Measurements from ENCODE around the gene ABHD17B. TPM values are rescaled to one million over a fixed set of nuclear protein-coding genes. Genes with fewer than 3 reads are reported as not detected.

ABHD17B gene
- total RNA-seq, 1 donor from 2014 or later = 26.4 TPM

DNA sequence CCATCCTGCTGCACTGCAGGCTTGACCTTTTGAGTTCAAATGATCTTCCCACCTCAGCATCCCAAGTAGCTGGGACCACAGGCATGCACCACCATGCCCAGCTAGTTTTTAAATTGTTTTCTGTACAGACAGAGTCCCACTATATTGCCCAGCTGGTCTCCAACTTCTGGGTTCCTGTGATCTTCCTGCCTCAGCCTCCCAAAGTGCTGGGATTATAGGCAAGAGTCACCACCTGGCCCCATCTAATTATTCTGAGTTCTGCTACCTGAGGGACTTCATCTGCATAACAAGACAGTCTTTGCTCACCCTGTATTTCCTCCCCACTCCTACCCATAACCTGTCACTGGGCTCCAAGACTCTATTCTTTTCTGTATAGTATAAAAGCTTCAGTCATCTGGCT lies 88.1 kb downstream of the ABHD17B start:
- no peak for DNase-seq (ENCODE audit: extremely low read depth, low read depth, low spot score)

DNA sequence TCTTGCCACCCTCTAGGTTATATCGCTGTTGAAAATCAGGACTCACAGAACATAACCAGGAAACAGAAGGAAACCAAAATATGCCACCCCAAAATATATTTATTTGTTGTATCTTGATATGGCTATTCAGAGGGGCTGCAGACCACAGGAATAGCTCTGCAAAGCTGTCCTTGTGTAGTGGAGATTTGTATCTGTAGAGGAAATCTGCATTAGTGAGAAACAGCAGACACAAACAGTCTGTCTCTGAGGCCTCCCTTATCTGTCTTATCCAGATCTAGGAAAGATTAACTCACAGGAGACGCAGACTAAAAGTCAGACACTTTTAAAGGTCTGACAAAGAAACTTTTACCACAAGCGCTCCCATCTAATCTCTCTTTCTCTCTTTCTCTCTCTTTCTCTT lies 88.5 kb downstream of the ABHD17B start:
- DNase-seq (ENCODE audit: extremely low read depth, low read depth, low spot score) = no peak

- DNase-seq (ENCODE audit: extremely low read depth, low read depth, low spot score) = no peak
These were observed 89.6 kb downstream of the ABHD17B start for GRCh38 chr9:71821405-71821804.

DNA sequence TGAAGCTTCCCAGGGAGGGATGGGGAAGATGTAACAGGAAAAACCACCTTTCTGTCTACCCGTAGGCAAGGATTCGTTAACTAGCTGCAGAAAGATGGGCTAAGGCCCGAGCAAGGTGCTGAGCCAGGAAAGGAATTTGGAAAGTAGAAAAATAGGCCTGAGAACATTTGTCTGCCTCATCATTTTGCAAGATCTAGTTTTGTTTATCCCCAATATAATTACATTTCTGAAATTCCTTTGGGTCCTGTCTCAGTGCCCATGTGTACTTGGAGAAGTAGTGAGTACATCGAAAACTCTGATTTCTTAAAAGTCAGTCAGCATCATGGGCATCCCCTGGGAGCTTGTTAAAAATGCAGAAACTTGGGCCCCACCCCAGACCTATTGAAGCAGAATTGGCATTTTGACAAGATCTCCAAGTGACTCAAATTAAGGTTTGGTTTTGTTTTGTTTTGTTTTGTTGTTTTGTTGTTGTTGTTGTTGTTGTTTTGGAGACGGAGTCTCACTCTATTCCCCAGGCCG lies 90.5 kb downstream of the ABHD17B start:
- DNase-seq (ENCODE audit: extremely low read depth, low read depth, low spot score) = no peak

DNA sequence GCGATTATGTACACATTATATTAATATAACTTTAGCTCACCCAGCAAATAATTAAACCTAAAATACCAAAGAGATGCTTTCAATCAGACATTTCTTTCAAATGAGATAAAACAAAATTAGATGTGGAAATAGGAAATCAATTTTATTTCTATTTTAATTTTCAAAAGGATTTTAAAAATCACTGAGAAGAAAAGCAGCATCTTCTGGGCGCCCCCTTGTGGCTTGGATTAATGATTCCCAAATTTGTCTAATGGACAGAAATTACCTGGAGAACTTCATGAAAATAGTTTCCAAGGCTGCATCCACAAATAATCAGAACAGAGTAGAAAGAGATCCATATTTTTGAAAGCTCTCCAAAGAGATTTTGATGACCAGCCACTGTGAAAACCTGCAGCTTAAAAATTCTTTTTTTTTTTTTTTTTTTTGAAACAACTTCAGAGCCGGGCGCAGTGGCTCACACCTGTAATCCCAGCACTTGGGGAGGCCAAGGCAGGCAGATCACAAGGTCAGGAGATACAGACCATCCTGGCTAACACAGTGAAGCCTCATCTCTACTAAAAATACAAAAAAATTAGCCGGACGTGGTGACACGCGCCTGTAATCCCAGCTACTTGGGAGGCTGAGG lies 91.8 kb downstream of the ABHD17B start:
- no peak for DNase-seq (ENCODE audit: extremely low read depth, low read depth, low spot score)

DNA sequence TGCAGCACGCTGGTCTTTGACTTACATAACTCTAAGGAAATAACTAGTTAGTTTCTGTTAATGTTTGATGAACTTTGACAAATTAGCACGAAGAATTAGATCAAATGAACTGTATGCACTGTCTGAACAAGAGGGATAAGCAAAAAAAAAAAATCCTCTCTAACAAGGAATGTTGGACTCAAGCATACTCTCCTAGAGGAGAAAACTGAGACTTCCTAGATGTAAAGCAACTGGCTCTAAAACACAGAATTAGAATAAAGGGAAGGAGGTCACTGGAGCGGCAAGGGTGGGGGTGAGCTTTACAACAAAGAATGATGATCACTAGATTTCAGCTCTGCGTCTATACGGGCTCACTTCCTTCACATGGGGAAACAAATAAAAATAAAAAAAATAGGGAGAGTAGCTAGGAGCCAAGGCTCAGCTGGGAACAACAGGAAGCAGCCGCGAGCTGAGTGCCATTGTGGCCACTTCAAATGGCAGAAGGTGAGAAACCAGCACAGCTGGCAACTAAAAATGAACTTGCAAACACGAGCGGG lies 94.0 kb downstream of the ABHD17B start:
- DNase-seq (ENCODE audit: extremely low read depth, low read depth, low spot score) = no peak

Other genes with a start within 250 kb of the ABHD17B start
- gene CEMIP2, start 142.7 kb downstream of the ABHD17B start, total RNA-seq = 113 and 114 TPM in 2 replicates
- gene C9orf85, start 446 bp upstream of the ABHD17B start, total RNA-seq = 10.0 and 12.7 TPM in 2 replicates
- gene C9orf57, start 149.4 kb upstream of the ABHD17B start, total RNA-seq = not detected in 2 replicates
- 0.05 TPM in 1 of 2 replicates, not detected in the other for gene GDA, start 238.2 kb upstream of the ABHD17B start, total RNA-seq

All from glomerular endothelial cell (primary cell).